ENCODE data around the gene ARRDC4. TPM values are rescaled to one million over a fixed set of nuclear protein-coding genes. Genes with fewer than 3 reads are reported as not detected.

Gene ARRDC4, protein sequence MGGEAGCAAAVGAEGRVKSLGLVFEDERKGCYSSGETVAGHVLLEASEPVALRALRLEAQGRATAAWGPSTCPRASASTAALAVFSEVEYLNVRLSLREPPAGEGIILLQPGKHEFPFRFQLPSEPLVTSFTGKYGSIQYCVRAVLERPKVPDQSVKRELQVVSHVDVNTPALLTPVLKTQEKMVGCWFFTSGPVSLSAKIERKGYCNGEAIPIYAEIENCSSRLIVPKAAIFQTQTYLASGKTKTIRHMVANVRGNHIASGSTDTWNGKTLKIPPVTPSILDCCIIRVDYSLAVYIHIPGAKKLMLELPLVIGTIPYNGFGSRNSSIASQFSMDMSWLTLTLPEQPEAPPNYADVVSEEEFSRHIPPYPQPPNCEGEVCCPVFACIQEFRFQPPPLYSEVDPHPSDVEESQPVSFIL
- total RNA-seq: 34.4 TPM

DNA sequence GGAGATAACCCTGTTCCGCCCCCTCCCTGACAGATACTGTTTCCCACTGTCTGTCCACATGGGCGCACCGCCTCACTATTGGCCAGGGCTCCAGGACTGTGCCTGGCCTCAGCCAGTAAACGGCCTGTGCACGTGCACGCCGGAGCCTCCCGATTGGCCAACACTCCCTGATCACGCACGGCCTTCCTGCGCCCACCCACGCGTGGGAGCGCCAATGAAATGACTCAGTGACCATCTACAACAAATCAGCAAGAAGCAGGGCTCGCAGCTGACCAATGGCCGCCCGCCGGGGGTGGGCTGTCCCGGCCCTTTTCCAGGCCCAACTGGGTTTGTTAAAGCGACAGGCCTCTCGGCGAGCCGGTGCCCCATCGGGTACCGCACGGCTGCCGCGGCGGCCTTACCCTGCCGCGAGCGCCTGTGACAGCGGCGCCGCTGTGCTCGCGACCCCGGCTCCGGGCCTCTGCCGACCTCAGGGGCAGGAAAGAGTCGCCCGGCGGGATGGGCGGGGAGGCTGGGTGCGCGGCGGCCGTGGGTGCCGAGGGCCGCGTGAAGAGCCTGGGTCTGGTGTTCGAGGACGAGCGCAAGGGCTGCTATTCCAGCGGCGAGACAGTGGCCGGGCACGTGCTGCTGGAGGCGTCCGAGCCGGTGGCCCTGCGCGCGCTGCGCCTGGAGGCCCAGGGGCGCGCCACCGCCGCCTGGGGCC is at the start of gene ARRDC4:
TSS of gene ARRDC4 (plus strand) at position 340 of the 703 bp plus-strand sequence. CDS start at position 499, 159 bp downstream.

